Limb (tissue), 2 donors: Measurements from ENCODE around the gene MAGEC1.
"Not testable (repeated sequence)": the region's sequence is repeated elsewhere in the genome, so short reads cannot be mapped to it uniquely, and the experiment has no call there.

Source experiments
- DNase-seq, 2 donors: peaks; one replicate each; pipeline ENCODE4 v3.0.0-alpha.2; 2016; ENCODE audit errors: extremely low spot score in 2 of 2

The MAGEC1 gene, protein sequence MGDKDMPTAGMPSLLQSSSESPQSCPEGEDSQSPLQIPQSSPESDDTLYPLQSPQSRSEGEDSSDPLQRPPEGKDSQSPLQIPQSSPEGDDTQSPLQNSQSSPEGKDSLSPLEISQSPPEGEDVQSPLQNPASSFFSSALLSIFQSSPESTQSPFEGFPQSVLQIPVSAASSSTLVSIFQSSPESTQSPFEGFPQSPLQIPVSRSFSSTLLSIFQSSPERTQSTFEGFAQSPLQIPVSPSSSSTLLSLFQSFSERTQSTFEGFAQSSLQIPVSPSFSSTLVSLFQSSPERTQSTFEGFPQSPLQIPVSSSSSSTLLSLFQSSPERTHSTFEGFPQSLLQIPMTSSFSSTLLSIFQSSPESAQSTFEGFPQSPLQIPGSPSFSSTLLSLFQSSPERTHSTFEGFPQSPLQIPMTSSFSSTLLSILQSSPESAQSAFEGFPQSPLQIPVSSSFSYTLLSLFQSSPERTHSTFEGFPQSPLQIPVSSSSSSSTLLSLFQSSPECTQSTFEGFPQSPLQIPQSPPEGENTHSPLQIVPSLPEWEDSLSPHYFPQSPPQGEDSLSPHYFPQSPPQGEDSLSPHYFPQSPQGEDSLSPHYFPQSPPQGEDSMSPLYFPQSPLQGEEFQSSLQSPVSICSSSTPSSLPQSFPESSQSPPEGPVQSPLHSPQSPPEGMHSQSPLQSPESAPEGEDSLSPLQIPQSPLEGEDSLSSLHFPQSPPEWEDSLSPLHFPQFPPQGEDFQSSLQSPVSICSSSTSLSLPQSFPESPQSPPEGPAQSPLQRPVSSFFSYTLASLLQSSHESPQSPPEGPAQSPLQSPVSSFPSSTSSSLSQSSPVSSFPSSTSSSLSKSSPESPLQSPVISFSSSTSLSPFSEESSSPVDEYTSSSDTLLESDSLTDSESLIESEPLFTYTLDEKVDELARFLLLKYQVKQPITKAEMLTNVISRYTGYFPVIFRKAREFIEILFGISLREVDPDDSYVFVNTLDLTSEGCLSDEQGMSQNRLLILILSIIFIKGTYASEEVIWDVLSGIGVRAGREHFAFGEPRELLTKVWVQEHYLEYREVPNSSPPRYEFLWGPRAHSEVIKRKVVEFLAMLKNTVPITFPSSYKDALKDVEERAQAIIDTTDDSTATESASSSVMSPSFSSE

GRCh38 chrX:141903400-141904155 lies at the start of gene MAGEC1:
Gene MAGEC1 (plus strand): TSS chrX:141903894. CDS start chrX:141905073, 1,179 bp downstream.
- DNase-seq, result no peak

DNA sequence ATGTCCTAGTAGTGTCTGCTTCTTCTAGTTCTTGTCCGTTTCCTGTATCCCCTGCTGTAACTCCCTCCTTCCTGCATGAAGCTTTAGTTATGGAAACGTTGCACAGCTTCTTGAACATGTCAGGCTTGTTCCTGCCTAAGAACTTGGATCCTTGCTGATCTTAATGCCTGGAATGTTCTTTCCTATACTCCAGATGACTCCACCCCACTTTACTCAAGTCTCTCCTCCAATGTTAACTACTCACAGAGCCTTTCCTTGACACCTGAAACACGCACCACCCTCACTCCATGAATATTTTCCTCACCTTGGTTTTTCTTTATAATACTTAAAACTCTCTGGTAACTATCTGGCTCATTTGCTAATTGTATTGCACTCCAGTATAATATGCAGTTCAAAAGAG lies 46.2 kb upstream of the MAGEC1 start:
- DNase-seq, result no peak

DNA sequence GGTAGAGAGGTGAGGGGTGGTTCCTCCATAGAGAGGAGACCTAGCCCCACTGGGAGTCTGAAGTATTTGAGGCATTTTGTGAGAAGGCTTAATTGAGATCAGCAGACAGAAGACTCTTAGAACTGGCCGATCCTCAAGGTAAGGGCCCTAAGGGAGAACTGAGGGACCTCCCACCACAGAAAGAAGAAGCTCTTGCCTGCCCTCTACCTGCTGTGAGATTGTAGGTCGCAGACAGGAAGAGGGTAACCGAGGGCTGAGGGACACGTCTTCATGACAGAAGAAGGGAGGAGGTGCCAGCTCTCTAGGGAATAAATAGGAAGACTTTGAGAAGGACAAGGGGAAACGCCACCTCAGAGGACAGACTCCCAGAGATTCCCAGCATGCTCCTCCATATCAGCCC lies 24.1 kb upstream of the MAGEC1 start:
- DNase-seq, result no peak

GRCh38 chrX:141888811-141889210 lies 14.9 kb upstream of the MAGEC1 start:
- not testable (repeated sequence) for DNase-seq

DNA sequence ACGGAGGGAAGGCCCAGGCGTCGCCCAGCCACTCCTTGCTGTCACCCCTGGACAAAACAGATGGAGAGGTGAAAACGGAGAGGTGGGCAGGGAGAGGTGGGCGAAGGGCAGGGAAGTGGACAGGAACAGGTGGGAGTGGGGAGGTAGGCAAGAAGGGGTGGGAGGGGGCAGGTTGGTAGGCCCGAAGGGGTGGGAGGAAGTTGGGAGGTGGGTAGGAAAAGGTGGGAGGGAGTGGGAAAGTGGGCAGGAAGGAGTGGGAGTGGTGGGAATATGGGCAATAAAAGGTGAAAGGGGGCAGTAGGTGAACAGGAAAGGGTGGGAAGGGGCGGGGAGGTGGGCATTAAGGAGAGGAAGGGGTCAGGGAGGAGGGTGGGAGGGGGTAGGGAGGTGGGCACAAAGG lies 9.0 kb upstream of the MAGEC1 start:
- DNase-seq, result no peak

DNA sequence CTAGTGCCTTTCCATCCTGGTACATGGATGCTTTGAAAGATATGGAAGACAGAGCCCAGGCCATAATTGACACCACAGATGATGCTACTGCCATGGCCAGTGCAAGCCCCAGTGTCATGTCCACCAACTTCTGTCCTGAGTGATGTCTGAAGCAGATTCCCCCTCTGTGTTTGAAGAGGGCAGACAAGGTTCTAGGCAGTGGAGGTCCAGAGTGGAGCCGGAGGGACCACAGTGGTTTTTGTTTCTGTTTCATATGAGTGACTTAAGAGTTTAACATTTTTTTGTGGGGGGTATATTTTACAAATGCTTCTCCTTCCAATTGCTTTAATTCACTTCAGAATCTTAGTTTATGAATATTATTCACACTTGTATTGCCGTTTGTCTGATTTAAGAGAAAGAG lies 6.0 kb upstream of the MAGEC1 start:
- no peak for DNase-seq

- no peak for DNase-seq
Observed at GRCh38 chrX:141902366-141902765, 1.3 kb upstream of the MAGEC1 start.

GRCh38 chrX:141904262-141904661 lies 568 bp downstream of the MAGEC1 start:
- no peak for DNase-seq

DNA sequence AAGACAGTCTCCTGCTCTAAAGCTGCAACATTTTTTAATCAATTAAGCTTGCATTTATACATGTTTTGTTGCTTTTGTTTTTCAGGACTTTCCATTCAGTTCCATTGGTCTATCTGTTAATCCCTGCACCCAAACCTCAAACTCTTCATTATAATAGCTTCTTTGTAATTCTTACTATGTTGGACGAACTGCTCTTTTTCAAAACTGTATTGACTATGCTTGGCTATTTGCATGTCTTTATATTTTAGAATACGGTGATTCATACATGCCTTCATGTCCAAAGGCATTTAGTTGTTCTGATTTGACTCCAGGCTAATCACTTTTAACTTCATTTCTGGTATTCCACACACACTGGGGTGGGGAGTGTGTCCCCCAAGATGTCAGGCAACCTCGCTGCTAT lies 14.1 kb downstream of the MAGEC1 start:
- no peak for DNase-seq

- no peak for DNase-seq
Observed at GRCh38 chrX:141924293-141924692, 20.6 kb downstream of the MAGEC1 start.

DNA sequence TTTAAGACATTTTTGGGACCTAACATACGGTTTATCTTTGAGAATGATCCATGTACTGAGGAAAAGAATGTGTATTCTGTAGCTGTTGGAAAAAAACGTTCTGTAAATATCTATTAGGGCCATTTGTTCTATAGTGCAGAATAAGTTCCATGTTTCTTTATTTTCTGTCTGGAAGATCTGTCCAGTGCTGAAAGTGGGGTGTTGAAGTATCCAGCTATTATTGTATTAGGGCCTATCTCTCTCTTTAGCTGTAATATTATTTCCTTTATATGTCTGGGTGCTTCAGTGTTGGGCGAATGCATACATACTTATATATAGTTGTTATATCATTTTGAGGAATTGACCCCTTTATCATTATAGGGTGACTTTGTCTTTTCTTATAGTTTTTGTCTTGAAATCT lies 24.7 kb downstream of the MAGEC1 start:
- no peak for DNase-seq

DNA sequence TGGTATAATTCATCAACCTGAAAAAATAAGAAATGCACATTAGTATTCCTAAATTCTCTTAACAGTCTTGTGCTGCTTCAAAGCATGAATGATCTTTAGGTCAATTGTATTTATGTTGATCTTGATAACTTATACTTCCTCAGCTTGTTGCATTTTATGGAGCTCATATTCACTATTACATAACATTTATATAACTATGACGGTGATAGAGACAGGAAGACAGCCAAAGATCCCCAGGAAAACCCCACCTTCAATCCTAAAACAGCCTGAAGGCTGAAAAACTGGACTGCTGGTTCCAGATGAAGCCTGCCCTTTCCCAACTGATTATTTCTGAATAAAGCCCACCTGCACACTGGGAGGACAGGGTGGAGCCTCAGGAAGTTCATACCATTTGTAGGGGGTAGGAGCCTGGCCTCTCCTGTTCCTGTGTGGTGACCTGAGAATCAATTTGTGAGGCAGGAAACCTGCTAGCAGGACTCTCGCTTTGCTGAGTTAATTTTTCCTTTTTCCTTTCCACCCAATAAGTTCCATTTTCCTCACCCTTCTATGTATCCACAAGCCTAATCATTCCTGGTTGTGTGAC lies 30.5 kb downstream of the MAGEC1 start:
- no peak for DNase-seq

DNA sequence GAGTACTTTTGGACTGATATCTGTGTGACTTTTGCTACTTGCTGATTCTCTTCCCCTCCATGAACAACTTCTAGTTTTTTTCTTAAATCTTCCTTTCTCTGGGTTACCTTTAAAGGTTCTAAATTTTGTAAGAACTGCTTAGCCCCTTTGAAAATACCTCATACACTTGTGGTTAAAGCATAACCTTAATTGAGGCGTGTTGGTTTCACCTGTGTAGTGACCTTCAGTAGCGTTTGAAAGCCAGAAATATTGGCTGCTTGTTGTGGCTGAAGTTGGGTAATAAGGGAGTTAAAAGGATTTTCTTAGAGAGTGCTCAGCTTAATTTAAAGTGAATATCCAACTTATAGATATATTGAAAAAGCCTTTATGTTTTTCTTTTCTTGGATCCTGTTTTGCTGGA lies 32.0 kb downstream of the MAGEC1 start:
- DNase-seq, result no peak

- DNase-seq, result no peak
Observed at GRCh38 chrX:141936080-141936479, 32.4 kb downstream of the MAGEC1 start.

DNA sequence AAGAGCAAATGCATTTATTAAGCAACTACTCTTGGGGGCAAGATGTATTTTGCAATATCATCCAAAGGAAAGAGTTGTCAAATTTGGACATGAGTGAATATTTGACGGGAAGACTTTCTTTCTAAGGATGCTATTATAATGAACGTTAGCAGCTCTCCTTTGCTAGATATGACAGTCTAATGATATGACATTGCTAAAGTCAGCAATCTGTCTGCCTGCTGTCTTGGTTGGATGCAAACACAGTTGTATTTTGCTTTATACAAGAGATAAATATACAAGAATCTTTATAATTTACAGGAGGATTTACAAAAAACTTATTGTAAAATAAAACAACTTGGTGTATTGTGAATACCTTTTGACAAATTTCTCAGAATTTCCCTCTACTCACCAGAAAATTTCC lies 37.5 kb downstream of the MAGEC1 start:
- DNase-seq, result no peak

DNA sequence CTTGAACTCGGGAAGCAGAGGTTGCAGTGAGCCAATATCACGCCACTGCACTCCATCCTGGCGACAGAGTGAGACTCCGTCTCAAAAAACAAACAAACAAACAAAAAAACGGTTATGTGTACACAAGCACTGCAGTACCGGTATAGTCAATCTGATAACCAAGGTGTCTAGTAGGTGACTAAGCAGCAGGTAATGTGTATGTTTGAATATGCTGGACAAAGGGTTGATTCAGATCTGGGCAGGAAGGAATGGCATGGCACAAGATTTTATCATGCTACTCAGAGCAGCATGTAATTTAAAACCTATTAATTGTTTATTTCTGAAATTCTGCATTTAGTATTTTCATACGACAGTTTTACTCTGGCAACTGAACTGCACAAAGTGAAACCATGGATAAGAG lies 41.7 kb downstream of the MAGEC1 start:
- DNase-seq, result no peak

- DNase-seq, result no peak
Observed at GRCh38 chrX:141947350-141947749, 43.7 kb downstream of the MAGEC1 start.

GRCh38 chrX:141952603-141953002 lies 48.9 kb downstream of the MAGEC1 start:
- no peak for DNase-seq

GRCh38 chrX:141958675-141959074 lies 55.0 kb downstream of the MAGEC1 start:
- no peak for DNase-seq
